Muscle of leg (tissue), 11 donors: Measurements from ENCODE around the gene TRIM72. TPM values are rescaled to one million over a fixed set of nuclear protein-coding genes. Genes with fewer than 3 reads are reported as not detected.

Source experiments
- DNase-seq: peaks from one replicate; pipeline ENCODE4 v3.0.0; 2013
- H3K27ac ChIP-seq: one replicate; pipeline ENCODE4 v1.5.1; 2013; ENCODE audit warnings: mild to moderate bottlenecking, low read length, control low read depth
- H3K27me3 ChIP-seq: one replicate; pipeline ENCODE4 v1.6.1; 2013; ENCODE audit warnings: low read length; ENCODE audit not compliant: control insufficient read depth, insufficient read depth
- H3K36me3 ChIP-seq: one replicate; pipeline ENCODE4 v1.6.1; 2013; ENCODE audit warnings: low read length; ENCODE audit not compliant: control insufficient read depth, insufficient read depth
- H3K4me1 ChIP-seq: one replicate; pipeline ENCODE4 v1.6.1; 2013; ENCODE audit warnings: low read length; ENCODE audit not compliant: control insufficient read depth, insufficient read depth
- H3K4me3 ChIP-seq: one replicate; pipeline ENCODE4 v1.5.1; 2013; ENCODE audit warnings: low read length, control low read depth
- H3K9me3 ChIP-seq: replicated peaks from 2 replicates; pipeline ENCODE4 v1.6.1; 2013; ENCODE audit warnings: low read depth, low read length; ENCODE audit not compliant: control insufficient read depth
- WGBS: methylation state at CpG from one replicate; pipeline ENCODE4 v1.1.5; 2013; ENCODE audit warnings: missing lambda C conversion rate; ENCODE audit not compliant: insufficient coverage; 5-methylcytosine and 5-hydroxymethylcytosine counted together
- polyA plus RNA-seq, 8 donors: library from polyadenylated mRNA; unstranded; fragments of 120-200 nt; gene quantifications; one replicate each; pipeline versions ENCODE4 v1.2.1 to v1.2.3, GENCODE V29; 2013; ENCODE audit warnings: inconsistent platforms in 1 of 8, low replicate concordance in 1 of 8; ENCODE audit not compliant: insufficient read length in 8 of 8, insufficient read depth in 1 of 8
- total RNA-seq: library from RNA; stranded (reverse); fragments of 120-200 nt; gene quantifications from one replicate; pipeline ENCODE4 v1.2.4, GENCODE V29; 2013

The TRIM72 gene
- total and polyA plus RNA-seq, 9 donors, result 47.7 to 83.0 (median 55.5) TPM

DNA sequence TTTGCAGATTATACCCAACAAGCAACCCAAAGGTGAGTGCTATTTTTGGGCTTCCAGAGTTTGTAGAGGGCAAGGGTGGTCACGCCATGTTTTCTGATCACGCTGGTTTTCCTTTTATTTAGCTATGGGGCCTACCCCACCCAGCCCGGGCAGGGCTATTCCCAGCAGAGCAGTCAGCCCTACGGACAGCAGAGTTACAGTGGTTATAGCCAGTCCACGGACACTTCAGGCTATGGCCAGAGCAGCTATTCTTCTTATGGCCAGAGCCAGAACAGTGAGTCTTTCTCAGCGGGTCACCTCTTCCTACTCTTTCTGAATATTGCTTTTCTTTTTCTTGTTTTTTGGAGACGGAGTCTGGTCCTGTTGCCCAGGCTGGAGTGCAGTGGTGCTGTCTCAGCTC lies 31.5 kb upstream of the TRIM72 start:
- H3K4me3 ChIP-seq, result peak overlapping the region; percentile 97
- peaks cover 55% of the 10 kb centered on the region for H3K36me3 ChIP-seq
- no peaks in the 10 kb centered on the region for H3K9me3 ChIP-seq
- H3K27me3 ChIP-seq, result no peaks in the 10 kb centered on the region
- 14% methylated on average over 5 of the region's 7 CpGs for WGBS
- H3K27ac ChIP-seq, result no peak overlapping the region
- H3K4me1 ChIP-seq, result peaks cover 29% of the 10 kb centered on the region
- no peak for DNase-seq

DNA sequence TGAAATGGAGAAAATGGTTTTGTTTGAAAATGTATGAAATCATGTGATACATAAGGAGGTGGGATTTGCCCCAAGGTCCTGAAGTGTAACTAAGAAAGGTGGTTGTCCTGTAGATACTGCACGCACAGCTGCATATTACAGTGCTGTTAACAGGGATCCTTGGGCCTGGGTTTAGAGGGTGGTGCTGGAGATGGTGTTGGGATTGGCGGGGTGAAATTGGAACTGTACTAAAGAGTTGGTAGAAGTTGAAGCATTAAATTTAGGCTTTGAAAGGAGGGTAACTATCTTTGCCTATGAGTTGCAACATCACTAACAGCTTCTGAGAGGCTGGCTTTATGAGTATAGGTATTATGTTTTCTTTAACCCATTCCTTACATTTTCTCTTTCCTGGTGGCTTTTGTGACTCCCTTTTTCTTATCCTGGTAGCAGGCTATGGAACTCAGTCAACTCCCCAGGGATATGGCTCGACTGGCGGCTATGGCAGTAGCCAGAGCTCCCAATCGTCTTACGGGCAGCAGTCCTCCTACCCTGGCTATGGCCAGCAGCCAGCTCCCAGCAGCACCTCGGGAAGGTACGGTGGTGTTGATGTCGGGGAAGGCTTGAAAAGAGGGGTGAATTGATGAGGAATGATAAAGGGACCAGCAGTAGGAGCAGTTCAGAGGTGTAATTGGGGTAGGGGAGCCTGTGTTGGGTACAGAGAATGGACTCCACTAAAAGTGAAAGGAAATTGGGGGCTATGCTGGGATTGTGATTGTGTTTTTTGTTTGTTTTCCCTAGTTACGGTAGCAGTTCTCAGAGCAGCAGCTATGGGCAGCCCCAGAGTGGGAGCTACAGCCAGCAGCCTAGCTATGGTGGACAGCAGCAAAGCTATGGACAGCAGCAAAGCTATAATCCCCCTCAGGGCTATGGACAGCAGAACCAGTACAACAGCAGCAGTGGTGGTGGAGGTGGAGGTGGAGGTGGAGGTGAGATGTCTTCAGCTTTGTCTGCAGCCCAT lies 30.2 kb upstream of the TRIM72 start:
- no peak for DNase-seq
- no peak overlapping the region for H3K27ac ChIP-seq
- H3K36me3 ChIP-seq, result peaks cover 66% of the 10 kb centered on the region
- H3K4me1 ChIP-seq, result peaks cover 29% of the 10 kb centered on the region
- no peaks in the 10 kb centered on the region for H3K27me3 ChIP-seq
- H3K4me3 ChIP-seq, result no peak overlapping the region
- H3K9me3 ChIP-seq, result no peaks in the 10 kb centered on the region
- 60% methylated on average over 3 of the region's 10 CpGs for WGBS

DNA sequence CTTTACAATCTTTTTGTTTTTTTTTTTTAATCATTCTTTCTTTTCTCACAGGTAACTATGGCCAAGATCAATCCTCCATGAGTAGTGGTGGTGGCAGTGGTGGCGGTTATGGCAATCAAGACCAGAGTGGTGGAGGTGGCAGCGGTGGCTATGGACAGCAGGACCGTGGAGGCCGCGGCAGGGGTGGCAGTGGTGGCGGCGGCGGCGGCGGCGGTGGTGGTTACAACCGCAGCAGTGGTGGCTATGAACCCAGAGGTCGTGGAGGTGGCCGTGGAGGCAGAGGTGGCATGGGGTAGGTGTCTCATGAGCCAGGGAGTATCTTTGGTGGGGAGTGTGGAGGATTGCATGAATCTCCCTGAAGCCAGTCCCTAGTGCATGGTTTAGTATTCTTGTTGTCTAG lies 29.0 kb upstream of the TRIM72 start:
- Histone ChIP-seq H3K9me3 (no peaks in the 10 kb centered on the region), H3K27ac (no peak overlapping the region), H3K27me3 (no peaks in the 10 kb centered on the region), H3K4me1 (peaks cover 25% of the 10 kb centered on the region), H3K4me3 (no peak overlapping the region), H3K36me3 (peaks cover 77% of the 10 kb centered on the region)
- DNase-seq, result no peak
- 92% methylated on average over 14 of the region's 14 CpGs for WGBS

DNA sequence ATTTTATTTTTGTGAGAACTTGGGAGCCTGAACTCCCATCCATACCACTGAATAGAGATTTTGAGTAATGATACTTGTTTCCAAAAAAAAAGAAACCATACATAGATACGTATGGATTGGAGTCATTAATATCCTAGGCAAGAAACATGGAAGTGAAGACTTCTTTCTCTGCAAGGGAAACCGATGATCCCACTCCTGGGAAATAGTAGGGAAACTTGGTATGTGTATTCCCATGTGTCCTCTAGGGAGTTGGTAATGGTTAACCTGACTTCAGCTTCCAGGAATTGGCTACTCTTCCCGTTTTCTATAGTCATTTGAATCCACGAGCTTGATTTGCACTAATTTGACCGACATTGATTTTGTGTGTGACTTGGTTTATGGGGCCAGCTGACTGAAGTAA lies 28.6 kb upstream of the TRIM72 start:
- no peak for DNase-seq
- Histone ChIP-seq H3K27ac (no peak overlapping the region), H3K4me1 (peaks cover 25% of the 10 kb centered on the region), H3K9me3 (no peaks in the 10 kb centered on the region), H3K36me3 (peaks cover 82% of the 10 kb centered on the region), H3K27me3 (no peaks in the 10 kb centered on the region), H3K4me3 (no peak overlapping the region)
- 60% methylated on average over 1 of the region's 5 CpGs for WGBS

DNA sequence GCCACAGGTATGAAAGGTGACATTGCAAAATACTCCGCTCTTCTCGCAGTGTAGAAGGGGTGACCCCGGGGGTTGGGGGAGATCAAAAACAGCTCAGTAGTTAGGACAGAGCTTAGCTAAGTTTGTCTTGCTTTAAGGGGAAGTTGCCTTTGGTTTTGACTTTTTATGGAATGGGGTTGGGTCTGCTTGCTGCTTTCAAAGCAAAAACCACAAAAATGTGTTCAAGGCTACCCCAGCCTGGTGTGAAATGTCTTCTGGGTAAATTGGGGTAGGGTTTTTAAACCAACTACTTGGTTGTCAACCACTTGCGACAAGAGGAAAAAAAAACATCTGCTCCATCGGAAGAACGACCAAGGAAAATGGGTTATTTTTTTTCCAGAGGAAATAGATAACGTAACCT lies 27.7 kb upstream of the TRIM72 start:
- Histone ChIP-seq H3K4me1 (peaks cover 25% of the 10 kb centered on the region), H3K27ac (no peak overlapping the region), H3K9me3 (no peaks in the 10 kb centered on the region), H3K27me3 (no peaks in the 10 kb centered on the region), H3K36me3 (peaks cover 90% of the 10 kb centered on the region), H3K4me3 (no peak overlapping the region)
- WGBS, result 80% methylated on average over 1 of the region's 7 CpGs
- DNase-seq, result no peak

DNA sequence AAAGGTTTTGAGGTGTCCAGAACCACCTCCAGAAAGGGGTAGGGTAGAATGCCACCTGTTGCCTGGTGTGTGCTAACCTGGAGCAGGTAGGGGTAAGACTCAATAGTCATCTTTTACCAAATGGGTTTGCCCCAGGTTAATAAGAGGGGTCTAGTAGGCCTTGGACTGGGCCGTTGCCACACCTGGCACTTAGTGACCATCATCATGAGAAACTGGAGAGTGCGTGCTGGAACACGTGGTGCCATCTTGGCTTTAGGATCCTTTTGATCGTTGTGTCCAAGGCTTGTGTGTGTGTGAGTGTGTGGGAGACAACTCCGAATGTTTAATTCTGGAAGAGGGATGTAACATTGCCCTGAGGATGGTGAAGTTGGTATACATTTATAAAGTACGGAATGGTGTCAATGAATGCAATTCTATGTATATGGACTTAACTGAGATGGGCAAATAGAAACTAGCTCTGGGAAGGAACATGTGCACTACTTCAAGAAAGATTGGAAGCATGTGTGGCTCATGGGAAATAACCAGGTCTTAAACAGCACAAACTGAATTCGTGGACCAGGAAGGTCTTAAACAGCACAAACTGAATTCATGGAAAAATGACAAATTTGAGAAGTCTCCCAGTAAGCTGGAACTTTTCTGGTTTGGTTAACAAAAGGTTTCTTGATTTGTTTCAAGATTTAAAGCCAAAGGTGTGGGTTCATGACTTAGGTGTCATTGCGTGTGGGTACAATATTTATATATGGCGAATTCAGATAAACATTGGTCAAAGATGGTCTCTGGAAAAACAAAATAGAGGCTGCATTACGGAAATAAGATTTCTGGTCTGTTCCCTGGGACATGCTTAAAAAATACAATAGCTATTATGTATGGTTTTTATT lies 26.8 kb upstream of the TRIM72 start:
- H3K36me3 ChIP-seq, result peaks cover 95% of the 10 kb centered on the region
- H3K27ac ChIP-seq, result no peak overlapping the region
- H3K9me3 ChIP-seq, result no peaks in the 10 kb centered on the region
- 80% methylated on average over 9 of the region's 10 CpGs for WGBS
- no peak overlapping the region for H3K4me3 ChIP-seq
- peaks cover 16% of the 10 kb centered on the region for H3K4me1 ChIP-seq
- no peaks in the 10 kb centered on the region for H3K27me3 ChIP-seq
- DNase-seq, result no peak

DNA sequence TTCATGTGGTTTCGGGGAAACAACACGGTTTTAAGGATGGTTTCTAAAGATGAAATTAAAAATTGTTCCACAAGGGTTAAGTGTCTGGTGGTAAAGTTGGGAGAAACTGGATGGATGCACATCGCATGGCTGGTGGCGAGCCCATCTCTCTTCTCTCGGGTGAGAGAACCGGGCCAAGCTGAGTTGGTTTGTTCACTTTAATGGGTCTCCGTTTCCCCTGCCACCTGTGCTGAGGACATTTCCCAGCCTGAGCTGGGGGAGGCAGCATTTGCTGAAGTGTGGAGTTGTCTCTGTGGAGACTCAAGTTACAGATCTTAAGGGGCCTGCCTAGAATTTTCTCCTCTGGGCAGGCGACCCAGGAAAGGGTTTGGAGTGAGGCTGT lies 26.1 kb upstream of the TRIM72 start:
- H3K4me3 ChIP-seq, result no peak overlapping the region
- H3K27me3 ChIP-seq, result no peaks in the 10 kb centered on the region
- H3K27ac ChIP-seq, result no peak overlapping the region
- 57% methylated on average over 3 of the region's 8 CpGs for WGBS
- no peak for DNase-seq
- peaks cover 94% of the 10 kb centered on the region for H3K36me3 ChIP-seq
- H3K9me3 ChIP-seq, result no peaks in the 10 kb centered on the region
- peaks cover 9% of the 10 kb centered on the region for H3K4me1 ChIP-seq

DNA sequence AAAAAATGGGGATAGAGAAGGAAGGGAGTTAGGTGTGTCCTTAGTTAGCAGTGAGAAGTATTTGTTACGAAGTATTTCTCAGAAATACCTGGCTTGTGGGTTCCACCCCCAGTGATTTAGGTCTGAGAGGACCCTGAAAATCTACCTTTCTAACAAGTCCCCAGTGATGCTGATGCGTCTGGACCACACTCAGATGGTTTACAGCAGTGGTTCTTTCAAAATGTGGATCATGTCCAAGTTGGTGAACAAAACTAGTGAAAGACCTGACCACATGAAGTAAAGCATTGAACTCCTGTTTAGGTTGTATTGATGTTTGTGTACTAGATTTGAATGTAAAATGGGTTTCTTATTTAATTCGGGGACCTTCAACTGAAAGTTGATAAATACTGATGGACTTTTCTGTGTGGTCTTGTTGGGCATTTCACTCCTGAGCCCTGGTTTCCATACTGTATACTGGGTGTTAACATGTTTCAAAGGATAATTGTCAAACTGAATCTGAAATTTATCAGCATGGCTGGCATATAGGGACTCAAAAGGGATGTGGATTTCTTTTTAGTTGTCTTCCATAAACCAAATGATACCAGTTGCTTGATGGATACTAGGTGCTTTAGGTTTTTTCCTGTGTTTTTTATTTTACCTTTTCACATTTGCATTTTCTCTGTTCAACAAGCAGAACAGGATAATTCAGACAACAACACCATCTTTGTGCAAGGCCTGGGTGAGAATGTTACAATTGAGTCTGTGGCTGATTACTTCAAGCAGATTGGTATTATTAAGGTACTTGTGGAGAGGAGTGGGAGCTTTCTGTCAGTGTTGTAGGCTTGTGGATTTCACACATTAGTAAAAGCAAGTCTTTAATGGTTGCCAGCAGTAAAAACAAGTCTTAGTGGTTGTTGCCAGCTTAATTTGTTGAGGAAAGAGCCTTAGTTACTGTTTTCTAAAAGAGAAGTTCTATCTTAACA lies 25.2 kb upstream of the TRIM72 start:
- WGBS, result no CpG with 5 or more reads among the region's 3 CpGs
- no peak for DNase-seq
- no peaks in the 10 kb centered on the region for H3K27me3 ChIP-seq
- peaks cover 2% of the 10 kb centered on the region for H3K4me1 ChIP-seq
- H3K9me3 ChIP-seq, result no peaks in the 10 kb centered on the region
- peaks cover 96% of the 10 kb centered on the region for H3K36me3 ChIP-seq
- no peak overlapping the region for H3K4me3 ChIP-seq
- no peak overlapping the region for H3K27ac ChIP-seq

DNA sequence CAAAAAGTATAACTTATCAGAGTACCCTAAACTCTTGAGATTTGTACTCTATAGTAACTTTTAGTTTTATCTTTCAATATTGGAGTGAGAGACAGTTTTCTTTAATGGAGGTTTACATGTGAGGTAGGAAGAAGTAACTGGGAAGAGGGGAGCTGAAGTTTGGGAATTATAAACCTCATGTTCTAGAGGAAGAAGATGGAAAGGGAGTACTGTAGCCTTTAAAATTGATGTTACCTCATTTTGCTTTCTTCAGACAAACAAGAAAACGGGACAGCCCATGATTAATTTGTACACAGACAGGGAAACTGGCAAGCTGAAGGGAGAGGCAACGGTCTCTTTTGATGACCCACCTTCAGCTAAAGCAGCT lies 24.5 kb upstream of the TRIM72 start:
- Histone ChIP-seq H3K27ac (no peak overlapping the region), H3K9me3 (no peaks in the 10 kb centered on the region), H3K27me3 (no peaks in the 10 kb centered on the region), H3K36me3 (peaks cover 97% of the 10 kb centered on the region), H3K4me3 (no peak overlapping the region), H3K4me1 (no peaks in the 10 kb centered on the region)
- WGBS, result no CpG with 5 or more reads among the region's 2 CpGs
- DNase-seq, result no peak
